Measurements from ENCODE around the gene APEX1.

DNA sequence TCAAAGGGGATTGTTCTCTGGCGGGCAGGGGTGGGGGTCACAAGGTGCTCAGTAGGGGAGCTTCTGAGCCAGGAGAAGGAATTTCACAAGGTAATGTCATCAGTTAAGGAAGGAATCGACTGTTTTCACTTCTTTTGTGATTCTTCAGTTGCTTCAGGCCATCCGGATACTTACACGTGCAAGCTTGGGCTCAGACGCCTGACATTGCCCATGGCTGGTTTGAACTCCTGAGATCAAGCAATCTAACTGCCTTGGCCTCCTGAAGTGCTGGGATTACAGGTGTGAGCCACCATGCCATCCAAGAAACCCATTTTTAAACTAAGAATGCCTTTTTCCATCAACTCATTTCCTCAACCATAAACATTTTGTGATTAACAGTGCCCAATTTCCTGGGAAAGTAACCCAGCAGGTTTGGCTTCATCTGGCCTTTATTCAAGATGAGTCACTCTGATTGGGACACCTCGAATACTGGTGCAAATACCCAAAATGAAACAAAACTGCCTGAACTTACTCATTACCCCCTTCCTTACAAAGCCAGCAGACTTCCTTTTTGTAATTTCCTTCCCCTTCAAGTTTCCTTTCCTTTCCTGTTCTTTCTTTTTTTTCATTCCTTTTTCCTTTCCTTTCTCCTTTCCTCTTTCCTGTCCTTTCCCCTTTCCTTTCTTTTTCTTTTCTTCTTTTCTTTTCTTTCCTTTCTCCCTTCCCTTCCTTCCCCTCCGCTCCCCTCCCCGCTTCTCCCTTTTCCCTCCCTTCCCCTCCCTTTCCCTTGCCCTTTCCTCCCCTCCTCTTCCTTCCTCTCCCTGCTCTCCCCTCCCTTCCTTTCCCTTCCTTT, 40.1 kb downstream of the APEX1 start:
- TF ChIP-seq, protein P1, sequence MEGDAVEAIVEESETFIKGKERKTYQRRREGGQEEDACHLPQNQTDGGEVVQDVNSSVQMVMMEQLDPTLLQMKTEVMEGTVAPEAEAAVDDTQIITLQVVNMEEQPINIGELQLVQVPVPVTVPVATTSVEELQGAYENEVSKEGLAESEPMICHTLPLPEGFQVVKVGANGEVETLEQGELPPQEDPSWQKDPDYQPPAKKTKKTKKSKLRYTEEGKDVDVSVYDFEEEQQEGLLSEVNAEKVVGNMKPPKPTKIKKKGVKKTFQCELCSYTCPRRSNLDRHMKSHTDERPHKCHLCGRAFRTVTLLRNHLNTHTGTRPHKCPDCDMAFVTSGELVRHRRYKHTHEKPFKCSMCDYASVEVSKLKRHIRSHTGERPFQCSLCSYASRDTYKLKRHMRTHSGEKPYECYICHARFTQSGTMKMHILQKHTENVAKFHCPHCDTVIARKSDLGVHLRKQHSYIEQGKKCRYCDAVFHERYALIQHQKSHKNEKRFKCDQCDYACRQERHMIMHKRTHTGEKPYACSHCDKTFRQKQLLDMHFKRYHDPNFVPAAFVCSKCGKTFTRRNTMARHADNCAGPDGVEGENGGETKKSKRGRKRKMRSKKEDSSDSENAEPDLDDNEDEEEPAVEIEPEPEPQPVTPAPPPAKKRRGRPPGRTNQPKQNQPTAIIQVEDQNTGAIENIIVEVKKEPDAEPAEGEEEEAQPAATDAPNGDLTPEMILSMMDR (IDR thresholded peaks at IDR 0.05; ENCODE audit: low read depth, low read length), result no peak
- no peak for TF ChIP-seq POLR2A (IDR thresholded peaks at IDR 0.05; ENCODE audit: extremely low read depth, insufficient read length)
- TF ChIP-seq, protein P2, sequence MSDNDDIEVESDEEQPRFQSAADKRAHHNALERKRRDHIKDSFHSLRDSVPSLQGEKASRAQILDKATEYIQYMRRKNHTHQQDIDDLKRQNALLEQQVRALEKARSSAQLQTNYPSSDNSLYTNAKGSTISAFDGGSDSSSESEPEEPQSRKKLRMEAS (IDR thresholded peaks at IDR 0.05; ENCODE audit: low read depth, low read length), result no peak
